ENCODE data around the gene KCNQ2.

KCNQ2 gene

DNA sequence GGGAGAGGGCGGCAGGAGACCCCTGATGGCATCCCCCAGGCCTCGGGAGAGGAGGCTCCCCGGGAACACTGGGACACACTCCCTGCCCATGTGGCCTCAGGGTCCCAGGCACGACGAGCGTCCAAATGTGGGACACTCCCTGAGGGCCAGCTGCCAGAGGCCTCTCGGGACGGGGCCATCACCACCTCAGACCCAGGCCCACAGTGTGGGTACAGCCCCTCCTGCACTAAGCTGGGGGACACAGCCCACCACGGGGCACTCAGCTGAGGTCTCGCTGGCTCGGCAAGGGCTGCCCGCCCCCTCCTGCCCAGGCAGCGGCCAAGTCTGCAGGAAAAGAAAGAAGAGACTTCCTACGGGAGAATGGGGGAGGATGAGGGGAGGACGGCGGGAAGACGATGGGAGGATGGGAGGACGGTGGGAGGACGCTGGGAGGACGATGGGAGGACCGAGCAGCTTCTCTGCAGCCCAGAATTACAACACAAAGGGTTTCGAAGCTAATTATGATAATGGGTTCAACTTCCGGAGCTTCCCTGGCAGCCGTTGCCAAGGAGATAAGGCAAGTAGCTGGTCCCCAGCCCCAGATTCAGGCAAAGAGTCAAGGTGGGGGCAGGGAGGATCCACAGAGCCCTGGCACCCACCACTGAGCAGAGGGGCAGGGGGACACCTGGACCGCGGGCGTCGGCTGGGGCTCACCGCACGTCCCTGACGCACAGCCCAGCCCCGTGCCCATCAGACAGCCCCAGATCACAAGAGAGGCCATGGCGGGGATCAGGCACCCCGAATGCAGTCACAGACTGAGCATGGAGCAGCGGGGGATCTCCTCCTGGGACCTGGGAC, 17.5 kb downstream of the KCNQ2 start:
- DNase-seq (ENCODE audit: low read depth) = no peak

GRCh38 chr20:63452821-63453523, 19.5 kb downstream of the KCNQ2 start:
- no peak for DNase-seq (ENCODE audit: low read depth)

- DNase-seq (ENCODE audit: low read depth) = no peak
Measured at GRCh38 chr20:63452341-63452740, 20.1 kb downstream of the KCNQ2 start.

- DNase-seq (ENCODE audit: low read depth) = no peak
Measured at GRCh38 chr20:63451821-63452220, 20.6 kb downstream of the KCNQ2 start.

DNA sequence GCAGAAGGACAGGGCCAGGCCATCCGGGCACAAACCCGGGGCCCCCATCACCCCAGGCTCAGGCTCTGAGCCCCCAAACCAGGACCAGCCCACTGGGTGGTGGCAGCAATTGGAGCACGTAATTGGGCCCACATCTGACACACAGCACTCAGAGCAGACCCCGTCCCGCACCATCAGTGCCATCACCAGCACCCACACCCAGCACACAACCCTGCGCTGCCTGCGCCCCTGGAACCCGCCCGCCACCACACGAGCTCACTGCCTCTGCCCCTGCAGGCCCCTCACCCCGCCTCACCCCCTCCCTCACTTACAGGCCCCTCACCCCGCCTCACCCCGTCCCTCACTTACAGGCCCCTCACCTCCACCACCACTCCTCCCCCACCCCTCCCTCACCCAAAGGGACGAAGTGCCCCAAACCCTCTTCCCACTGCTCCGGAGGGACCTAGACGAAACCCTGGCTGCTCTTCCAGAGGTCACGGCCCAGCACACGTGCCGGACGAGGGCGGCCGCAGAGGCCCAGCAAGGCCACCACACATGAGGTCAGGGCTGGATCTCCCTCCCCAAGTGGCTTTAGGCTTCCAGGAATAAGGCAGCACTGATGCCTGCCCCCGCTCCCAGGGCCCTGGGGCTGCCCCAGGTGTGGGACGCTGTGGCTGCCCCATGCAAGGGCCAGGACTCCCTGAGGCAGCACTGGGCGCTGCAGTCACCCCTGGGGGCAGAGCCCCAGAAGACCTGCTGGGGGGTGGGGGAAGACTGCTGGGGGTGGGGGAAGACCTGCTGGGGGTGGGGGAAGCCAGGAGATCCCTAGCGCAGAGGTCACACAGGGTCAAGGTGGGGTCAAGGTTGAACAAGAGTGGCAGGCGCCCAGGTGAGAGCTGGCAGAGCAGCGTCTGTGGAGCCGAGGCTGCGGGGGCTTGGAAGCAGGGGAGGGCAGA, 22.4 kb downstream of the KCNQ2 start:
- DNase-seq (ENCODE audit: low read depth) = no peak

- DNase-seq (ENCODE audit: low read depth) = no peak
Measured at GRCh38 chr20:63449025-63449424, 23.4 kb downstream of the KCNQ2 start.

GRCh38 chr20:63448031-63448430, 24.4 kb downstream of the KCNQ2 start:
- DNase-seq (ENCODE audit: low read depth) = no peak

DNA sequence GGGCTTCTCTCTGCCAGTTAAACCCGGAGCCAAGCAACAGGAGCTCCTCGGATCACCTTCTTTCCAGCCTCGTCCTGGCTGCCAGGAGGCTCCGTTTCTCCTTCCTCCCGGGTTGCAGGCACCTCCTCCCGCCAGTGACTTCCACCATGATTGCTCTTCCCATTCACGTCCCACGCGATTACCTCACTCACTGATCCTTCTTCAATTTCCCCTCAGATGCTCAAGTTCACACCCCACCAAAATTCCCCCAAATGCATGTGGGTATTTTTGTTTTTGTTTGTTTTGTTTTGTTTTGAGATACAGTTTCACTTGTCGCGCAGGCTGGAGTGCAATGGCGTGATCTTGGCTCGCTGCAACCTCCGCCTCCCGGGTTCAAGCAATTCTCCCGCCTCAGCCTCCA, 25.1 kb downstream of the KCNQ2 start:
- no peak for DNase-seq (ENCODE audit: low read depth)

- DNase-seq (ENCODE audit: low read depth) = no peak
Measured at GRCh38 chr20:63446216-63447024, 26.0 kb downstream of the KCNQ2 start.

DNA sequence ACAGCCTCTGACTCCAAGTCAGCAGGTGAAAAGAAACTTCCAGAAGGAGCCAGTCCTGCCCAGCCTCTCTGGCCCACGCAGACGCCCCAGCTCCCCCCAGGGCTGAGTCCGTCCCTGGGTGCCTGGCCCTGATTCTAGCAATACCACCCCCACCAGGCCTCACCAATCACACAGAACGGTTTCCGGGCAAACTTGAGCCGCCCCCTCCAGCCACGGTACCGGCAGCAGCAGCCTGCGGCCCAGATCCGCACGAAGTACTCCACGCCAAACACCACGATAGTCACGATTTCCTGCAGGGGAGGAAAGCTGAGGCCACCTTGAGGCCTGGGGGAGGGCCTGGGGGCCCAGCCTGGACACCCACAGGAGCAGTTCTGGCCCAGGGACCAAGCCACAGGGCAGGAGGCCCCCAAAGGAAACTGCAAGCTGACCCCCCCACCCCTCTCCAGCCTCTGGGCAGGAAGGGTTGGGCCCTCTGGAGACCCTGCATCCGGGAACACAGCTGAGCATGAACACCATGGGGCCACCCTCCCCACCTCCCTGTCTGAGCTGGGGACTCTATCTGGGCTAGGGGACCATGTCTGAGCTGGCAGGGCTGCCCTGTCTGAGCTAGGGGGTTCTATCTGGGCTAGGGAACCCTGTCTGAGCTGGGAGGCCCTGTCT, 27.2 kb downstream of the KCNQ2 start:
- DNase-seq (ENCODE audit: low read depth) = no peak

DNA sequence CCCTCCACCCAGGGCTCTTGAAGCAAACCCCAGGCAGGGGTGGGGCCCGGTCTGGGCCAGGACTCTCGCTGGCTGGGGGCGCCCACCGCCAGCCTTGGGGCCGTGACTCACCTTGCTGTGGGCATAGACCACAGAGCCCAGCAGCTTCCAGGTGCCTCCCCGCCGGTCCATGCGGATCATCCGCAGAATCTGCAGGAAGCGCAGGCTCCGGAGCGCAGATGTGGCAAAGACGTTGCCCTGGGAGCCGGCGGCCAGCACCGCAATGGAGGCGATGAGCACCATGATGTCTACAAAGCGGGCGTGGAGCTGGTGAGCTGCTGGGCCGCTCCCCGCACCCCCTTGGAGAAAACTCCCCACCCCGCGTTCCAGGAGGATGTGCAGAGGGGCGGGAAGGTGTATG, 27.9 kb downstream of the KCNQ2 start:
- no peak for DNase-seq (ENCODE audit: low read depth)

DNA sequence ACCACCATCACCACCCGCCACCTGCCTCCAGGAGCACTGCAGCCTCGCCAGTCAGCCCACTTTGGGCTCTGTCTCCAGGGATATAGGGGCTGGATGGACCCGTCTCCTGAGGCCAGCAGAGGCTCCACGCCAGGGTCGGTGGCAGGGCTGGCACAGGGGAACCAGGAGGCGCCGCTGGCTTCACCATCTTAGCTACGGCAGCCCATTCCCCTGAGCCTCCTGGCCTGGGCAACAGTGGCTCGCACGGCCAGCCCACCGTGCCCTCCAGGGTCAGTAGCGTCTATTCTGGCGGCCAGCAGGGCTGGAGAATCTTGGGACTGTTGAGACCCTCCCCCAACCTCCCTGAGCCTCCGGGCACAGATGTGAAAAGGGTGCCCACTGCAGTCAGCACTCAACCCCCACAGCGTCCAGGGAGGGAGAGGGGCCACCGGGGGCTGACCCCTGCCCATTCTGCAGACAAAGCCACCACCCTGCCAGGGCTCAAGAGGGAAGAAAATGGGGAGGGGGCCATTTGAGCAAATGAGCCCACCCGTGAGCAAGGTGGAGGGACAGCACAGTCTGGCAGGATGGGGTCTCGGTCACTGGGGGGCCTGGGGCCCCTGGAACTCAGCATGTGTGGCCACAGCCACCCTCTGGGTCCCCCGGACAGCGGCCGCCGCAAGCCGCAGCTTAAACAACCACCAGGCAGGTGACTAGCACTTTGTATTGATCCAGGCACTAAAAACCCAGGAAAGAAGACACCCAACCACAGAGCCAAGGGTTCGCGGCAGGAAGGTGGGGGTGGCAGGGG, 28.7 kb downstream of the KCNQ2 start:
- no peak for DNase-seq (ENCODE audit: low read depth)

DNA sequence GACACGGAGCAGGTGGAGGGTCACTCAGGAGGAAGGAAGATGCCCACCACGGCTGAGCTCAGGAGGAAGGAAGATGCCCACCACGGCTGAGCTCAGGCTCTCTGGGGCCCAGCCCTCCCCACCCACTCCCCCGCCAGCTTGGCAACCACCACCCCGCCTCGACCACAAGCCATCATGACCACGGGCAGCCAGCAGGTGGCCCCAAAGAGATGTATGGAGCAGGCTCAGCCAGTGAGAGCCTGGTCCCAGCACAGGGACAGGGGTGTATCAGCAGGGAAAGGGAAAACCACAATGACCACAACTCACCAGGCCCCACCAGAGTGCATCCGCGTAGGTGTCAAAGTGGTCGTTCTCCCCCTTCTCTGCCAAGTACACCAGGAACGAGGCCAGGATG, 30.4 kb downstream of the KCNQ2 start:
- no peak for DNase-seq (ENCODE audit: low read depth)

GRCh38 chr20:63441136-63442099, 31.0 kb downstream of the KCNQ2 start:
- no peak for DNase-seq (ENCODE audit: low read depth)

- DNase-seq (ENCODE audit: low read depth) = no peak
Measured at GRCh38 chr20:63440366-63440955, 32.0 kb downstream of the KCNQ2 start.

DNA sequence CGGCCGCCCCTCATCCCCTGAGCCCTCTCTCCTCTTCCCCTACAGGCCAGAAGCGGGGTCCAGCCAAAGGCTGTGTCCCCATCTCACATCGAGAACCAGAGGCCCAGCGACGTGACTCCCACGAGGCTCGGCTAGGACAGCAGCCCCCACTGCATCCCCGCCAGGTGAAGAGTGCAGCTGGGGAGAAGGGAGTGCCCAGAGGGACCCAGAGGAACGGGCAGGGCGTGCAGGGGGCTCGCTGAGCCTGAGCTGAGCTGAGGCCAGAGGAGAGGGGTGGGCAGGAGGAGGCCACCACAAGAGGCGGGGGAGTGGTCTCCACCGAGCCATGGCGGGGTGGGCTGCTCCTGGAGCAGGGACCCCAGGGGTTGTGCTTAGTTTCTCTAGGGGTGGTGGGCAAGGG, 32.6 kb downstream of the KCNQ2 start:
- DNase-seq (ENCODE audit: low read depth) = no peak

DNA sequence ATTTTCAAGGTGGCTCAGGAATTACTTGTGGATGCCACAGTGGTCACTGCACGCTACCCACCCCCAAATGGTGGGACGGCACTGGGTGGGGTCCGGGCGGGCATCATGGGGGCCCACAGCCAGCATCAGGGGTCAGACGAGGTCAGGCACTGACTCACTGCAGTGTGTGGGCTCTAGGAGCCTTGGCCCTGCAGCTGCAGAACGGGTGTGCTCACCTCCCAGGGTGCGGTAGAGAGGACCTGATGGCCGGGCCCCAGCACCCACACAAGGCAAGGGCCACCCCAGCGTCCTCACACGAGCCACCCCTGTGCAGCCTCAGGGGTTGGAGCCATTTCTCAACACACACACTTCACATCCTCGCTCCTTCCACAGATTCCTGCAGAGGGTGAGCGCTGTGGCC, 34.3 kb downstream of the KCNQ2 start:
- no peak for DNase-seq (ENCODE audit: low read depth)

DNA sequence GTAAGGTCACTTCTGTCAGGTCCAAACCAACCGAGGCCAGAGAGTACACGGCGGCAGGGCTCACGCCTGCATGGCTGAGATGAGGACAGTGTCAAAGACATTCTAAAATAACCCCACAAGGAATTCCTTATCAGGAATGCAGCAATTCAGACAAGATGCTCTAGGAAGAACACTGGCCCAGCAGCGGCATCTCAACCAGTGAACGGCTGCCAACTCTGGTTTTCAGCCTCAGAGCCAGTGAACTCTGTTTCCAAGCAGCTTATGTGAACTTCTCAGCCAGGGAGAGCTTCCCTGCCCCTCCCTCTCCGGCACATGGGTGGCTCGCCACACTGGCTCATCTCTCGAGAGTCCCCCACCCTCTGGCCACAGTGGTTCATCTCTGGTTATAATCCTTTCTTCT, 36.9 kb downstream of the KCNQ2 start:
- DNase-seq (ENCODE audit: low read depth) = no peak

Data from fibroblast of the conjunctiva (primary cell).